ENCODE results near the gene FABP2.
A peak's percentile ranks its signal among the peaks of the same experiment; 100 is the strongest.
"Not testable (repeated sequence)": the region's sequence is repeated elsewhere in the genome, so short reads cannot be mapped to it uniquely, and the experiment has no call there.

The FABP2 gene

DNA sequence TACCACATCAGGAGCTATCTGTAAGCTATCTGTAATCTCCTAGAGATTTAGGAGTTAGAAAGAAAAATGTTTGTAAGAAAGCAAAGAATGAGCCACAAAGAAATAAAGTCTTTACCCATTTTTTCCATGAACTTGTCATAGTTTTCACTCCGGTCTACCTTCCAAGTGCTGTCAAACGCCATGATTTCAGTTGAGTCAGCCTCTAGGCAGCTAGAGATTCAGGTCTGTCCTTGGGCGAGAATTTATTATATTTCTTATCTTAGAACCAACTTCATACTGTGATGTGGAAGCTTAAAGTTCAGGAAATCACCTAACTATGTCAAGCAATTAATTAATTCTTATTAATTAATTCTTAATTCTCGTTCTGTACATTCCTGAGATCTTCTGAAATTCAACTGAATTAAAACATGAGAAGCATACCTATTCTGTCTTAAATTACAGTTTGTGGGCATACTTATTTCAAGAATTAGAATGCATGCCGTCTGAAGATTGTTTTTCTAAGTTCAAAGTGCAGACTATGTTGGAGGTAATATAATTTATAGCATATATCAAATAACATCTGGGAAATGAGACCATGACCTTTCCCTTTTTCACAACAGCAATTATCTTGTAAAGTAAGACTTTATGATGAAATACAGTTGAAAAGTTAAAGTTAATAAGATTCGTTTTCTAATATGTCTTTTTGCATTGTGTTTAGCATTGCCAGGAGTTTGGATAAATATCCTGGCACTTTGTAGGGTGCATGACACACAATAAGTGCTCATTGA is at the start of gene FABP2:
Gene FABP2 (minus strand): TSS at position 218 of the 767 bp plus-strand sequence. CDS start 36 bp downstream, at position 182.
- no peak for DNase-seq

GRCh38 chr4:119370951-119371683 is 49.2 kb upstream of the FABP2 start:
- not testable (repeated sequence) for DNase-seq

DNA sequence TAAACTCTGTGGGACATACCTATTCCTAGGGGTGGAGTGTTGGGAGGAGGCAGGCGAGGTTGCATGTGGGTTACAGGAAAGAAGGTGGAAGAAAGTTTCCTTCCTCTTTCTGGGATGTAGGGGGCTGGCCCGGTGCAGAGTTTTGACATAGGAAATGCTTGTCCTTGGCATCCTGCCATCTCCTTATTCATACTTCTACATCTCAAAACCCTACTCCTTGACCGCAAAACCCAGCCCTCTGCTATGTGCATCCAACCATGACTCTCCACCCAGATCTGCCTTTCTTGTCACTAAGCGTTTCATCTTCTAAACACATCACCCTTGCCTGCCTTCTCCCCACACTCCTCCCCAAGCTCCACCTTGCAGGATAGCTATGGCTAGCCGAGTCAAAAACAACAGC is 48.5 kb upstream of the FABP2 start:
- DNase-seq = peak; percentile 9

DNA sequence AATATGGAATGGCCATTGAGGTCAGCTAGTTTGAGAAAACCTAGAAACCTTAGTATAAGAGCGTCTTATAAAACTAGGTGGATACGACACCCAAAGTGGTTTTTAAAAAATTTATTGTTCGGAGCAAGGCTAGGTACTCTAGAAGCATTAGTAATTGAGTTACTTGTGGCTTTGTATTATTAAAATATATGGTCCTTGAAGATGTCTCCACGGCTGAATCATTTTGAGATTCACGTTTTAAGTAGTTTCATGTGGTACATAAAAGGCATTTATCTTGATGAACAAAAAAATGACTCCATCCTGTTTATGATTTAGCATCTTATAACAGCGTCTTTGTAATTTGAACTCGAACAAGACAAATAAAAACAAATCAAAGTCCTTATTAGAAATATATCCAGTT is 44.9 kb upstream of the FABP2 start:
- DNase-seq = not testable (repeated sequence)

DNA sequence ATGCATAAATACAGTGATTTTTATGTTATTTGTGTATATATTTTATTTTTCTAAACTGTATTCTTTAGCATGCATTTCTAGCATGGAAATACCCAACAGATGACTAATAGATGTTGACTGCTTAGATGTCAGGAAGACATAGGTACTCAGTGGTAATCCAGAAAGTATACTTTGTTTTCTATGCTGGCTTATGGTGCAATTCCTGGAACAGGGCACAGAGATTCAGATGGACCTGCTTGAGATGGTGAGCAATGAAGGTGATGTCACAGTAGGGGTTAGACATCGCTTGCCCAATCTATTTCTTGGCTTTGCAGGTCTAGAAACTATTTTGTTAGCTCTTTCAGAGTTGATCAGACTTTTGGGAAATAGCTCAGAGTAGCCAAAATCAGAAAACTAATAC is 42.3 kb upstream of the FABP2 start:
- DNase-seq = not testable (repeated sequence)

DNA sequence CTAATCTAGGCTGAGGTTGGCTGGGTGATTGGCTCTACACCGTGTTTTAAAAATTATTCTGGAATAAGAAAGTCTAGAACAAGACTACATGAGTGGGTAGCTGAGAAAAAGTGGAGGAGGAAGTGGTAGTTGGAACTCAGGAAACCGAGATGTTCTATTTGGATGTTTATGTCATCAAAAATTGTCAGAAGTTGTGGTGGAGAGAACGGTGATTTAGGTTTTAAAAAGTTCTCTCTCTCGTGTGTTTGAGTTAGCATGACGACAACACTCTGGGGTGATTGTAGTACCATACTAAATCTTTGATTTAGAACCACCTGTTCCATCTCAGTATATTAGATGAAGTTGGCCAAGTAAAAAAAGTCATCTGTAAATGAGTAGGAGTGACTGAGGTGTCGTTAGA is 41.4 kb upstream of the FABP2 start:
- DNase-seq = not testable (repeated sequence)

GRCh38 chr4:119362413-119362812 is 40.5 kb upstream of the FABP2 start:
- DNase-seq = not testable (repeated sequence)

- DNase-seq = not testable (repeated sequence)
Observed at GRCh38 chr4:119359873-119360272, 37.9 kb upstream of the FABP2 start.

DNA sequence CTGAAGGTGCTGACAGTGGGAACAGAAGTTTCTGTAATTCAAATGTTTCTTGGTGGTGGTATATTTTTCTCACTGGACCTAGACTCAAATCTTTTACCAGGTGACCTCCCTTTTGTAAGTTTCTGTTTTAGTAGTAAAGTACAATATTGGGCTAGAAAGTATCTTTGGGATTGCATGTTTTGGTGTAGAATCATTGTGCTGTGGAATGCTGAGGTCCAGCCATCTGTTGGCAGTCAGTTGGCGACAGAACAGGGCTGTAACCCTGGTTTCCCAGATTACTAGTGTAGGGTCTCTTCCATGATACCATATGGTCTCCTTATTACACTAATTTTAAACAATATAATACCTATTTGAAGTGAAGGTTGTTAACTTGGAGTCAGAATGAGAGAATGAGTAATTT is 34.9 kb upstream of the FABP2 start:
- DNase-seq = not testable (repeated sequence)

GRCh38 chr4:119356041-119356440 is 34.1 kb upstream of the FABP2 start:
- not testable (repeated sequence) for DNase-seq

DNA sequence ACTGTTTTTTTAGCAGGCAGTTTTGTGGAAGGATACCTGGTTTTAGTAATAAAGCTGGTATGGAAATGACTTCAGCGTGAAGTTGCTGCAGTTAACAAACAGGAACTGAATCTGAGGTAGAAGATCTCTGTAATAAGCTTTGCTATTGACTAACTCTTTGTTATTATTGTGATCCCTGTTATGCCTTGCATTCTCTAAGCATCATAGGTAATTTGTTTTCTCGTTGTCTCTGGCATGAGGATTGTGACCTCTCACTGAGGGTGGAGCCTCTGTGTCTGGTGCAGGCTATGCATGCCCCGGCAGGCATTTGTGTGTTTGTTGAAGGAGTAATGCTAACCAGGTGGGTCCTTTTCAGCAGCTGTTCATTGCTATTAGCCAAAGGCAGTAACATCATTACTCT is 31.4 kb upstream of the FABP2 start:
- not testable (repeated sequence) for DNase-seq

GRCh38 chr4:119348169-119348568 is 26.2 kb upstream of the FABP2 start:
- DNase-seq = not testable (repeated sequence)

DNA sequence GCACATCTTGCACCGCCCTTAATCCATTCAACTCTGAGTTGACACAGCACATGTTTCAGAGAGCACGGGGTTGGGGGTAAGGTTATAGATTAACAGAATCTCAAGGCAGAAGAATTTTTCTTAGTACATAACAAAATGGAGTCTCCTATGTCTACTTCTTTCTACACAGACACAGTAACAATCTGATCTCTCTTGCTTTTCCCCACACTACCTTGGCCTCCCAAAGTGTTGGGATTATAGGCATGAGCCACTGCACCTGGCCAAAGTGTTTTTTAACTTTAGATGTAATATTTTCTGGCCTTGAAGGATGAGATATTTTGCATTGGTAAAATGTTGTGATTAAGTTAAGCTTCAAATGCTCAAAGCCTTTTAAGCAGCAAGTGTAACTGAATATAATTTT is 21.4 kb upstream of the FABP2 start:
- DNase-seq = not testable (repeated sequence)

DNA sequence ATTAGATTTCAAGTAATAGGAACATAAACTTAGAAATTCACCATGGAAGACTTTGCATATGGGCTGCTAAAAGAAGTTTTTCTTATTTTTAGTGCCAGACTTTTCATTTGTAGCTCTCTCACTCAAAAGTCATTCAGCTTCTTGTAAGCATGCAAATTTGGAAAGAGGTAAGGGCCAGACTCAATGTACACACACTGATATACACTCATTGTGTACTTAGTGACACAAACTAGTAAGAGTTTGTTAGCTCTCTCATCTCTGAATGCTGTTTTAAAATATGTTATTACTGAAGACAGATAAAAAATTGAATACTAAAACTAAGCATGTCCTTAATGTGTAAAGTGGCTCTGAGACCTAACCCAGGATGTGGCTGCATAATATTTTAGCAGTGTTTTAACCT is 18.0 kb upstream of the FABP2 start:
- not testable (repeated sequence) for DNase-seq

- no peak for DNase-seq
Observed at GRCh38 chr4:119337010-119337409, 15.1 kb upstream of the FABP2 start.

GRCh38 chr4:119336332-119336979 is 14.5 kb upstream of the FABP2 start:
- DNase-seq = not testable (repeated sequence)

GRCh38 chr4:119329835-119330620 is 8.1 kb upstream of the FABP2 start:
- no peak for DNase-seq

DNA sequence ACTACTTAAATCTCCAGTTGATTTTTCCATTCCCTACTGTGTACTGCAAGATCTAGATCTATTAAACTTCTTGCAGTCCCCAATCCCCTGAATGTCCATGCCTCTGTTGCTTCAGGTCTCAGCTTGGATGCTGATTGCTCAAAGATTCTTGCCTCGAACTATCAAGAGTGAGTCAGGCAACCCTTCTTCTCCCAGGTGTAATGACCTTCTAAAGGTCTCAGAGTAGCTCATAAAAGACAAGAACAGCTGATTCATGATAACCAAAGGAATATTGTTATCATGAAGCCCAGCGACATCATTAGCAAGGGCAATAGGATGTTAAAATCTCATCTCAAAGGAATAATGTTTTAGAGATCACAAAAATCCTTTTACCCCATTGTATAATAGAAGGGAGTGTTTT is 6.8 kb upstream of the FABP2 start:
- no peak for DNase-seq

DNA sequence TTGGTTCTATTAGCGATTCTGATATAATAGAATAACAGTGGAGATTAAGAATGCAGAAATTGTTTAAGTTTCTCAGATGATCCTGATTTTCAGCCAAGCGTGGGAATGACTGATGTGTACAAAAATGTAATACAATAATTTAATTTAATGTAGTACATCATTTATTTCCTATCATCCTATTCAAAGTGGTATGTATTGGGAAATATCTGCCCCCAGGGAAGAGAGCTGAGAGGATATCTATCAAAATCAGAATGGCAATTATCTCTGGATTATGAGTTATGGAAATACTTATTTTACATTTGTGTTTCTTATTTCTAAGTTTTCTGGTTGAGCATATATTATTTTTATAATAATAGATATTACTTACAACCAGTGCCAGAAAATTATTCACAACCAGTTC is 3.9 kb downstream of the FABP2 start:
- DNase-seq = no peak

GRCh38 chr4:119315036-119315435 is 6.9 kb downstream of the FABP2 start:
- no peak for DNase-seq

DNA sequence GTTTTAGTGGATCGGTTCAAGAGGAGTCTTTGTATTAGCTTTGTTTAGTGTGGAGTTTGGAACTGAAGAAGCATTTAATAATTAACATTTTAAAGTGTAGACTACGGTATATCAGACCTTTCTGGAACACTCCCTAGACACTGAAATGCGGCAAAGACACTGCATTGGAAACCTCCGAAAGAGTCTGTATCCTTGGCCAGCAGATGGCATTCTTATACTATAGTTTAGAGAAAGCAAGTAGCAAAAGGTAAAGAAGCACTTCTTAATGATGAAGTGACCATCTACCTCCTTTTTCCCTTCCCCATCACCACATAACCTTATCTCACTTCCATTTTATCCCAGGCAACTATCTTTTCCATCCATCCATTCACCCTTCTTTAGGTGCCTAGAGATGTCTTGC is 7.6 kb downstream of the FABP2 start:
- peak; percentile 9 for DNase-seq

DNA sequence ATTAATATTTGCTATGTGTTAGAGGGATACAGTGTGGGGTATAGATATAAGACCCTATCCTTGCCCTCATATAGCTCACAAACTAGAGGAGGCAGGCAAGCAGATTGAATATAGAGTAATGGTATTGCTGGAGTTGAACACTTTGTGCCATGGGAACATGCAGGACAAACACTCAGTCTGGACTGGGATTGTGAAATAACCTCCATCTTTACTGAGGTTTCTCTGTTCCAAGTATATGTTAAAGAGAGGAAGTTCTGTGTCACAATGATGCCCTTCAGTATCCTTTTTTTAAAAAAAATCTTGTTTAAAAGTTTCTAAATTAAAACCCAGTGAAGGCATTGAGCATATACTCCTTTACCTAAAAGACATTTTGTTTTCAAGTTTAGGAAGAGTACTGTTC is 8.7 kb downstream of the FABP2 start:
- DNase-seq = no peak

DNA sequence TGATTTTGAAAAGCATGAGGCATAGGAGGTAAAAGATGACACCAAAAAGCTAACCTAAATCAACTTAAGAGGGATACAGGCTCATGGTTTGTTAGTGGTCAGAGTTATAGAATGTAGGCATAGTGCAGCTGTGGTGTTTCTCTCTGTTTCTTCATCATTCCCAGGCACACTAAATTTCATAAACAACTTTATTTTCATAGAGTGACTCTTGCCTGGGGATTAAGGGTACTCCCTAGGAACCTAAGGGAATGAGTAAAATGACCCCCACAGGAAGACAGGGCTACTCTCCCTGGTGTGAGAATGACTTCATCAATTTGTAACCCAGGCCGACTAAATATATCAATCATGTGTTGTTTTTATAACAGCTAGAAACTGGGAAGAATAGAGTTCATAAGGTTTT is 11.1 kb downstream of the FABP2 start:
- no peak for DNase-seq

All from activated T-cell treated with anti-CD3 and anti-CD28 coated beads for 4 hours (primary cell).